ENCODE data around the gene RPS4Y2. TPM values are rescaled to one million over a fixed set of nuclear protein-coding genes. Genes with fewer than 3 reads are reported as not detected.

RPS4Y2 gene
- total RNA-seq, 1 experiment from 2014 or later, result not detected

GRCh38 chrY:20763869-20764268 lies 8.0 kb downstream of the RPS4Y2 start:
- Mint-ChIP-seq H3K36me3 (peaks cover 33% of the 10 kb centered on the region), H3K4me3 (no peak overlapping the region), H3K4me1 (no peaks in the 10 kb centered on the region), H3K27ac (no peak overlapping the region), H3K27me3 (ENCODE audit: low read depth) (peaks cover 5% of the 10 kb centered on the region; the same call in 1 of the 2 replicates), H3K9me3 (peaks cover 73% of the 10 kb centered on the region)
- ChIA-PET POLR2A (no interaction called here), CTCF (no interaction called here)
- ATAC-seq (no peak), DNase-seq (ENCODE audit: low spot score) (no peak)
- no peak for TF ChIP-seq PREB (CRISPR knock-in tag; IDR thresholded peaks at IDR 0.05; ENCODE audit: borderline replicate concordance)
- TF ChIP-seq ZNF121 (CRISPR knock-in tag; IDR thresholded peaks at IDR 0.05), result no peak
- TF ChIP-seq, protein P1, sequence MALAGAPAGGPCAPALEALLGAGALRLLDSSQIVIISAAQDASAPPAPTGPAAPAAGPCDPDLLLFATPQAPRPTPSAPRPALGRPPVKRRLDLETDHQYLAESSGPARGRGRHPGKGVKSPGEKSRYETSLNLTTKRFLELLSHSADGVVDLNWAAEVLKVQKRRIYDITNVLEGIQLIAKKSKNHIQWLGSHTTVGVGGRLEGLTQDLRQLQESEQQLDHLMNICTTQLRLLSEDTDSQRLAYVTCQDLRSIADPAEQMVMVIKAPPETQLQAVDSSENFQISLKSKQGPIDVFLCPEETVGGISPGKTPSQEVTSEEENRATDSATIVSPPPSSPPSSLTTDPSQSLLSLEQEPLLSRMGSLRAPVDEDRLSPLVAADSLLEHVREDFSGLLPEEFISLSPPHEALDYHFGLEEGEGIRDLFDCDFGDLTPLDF (CRISPR knock-in tag; IDR thresholded peaks at IDR 0.05), result no peak
- TF ChIP-seq, protein P2, sequence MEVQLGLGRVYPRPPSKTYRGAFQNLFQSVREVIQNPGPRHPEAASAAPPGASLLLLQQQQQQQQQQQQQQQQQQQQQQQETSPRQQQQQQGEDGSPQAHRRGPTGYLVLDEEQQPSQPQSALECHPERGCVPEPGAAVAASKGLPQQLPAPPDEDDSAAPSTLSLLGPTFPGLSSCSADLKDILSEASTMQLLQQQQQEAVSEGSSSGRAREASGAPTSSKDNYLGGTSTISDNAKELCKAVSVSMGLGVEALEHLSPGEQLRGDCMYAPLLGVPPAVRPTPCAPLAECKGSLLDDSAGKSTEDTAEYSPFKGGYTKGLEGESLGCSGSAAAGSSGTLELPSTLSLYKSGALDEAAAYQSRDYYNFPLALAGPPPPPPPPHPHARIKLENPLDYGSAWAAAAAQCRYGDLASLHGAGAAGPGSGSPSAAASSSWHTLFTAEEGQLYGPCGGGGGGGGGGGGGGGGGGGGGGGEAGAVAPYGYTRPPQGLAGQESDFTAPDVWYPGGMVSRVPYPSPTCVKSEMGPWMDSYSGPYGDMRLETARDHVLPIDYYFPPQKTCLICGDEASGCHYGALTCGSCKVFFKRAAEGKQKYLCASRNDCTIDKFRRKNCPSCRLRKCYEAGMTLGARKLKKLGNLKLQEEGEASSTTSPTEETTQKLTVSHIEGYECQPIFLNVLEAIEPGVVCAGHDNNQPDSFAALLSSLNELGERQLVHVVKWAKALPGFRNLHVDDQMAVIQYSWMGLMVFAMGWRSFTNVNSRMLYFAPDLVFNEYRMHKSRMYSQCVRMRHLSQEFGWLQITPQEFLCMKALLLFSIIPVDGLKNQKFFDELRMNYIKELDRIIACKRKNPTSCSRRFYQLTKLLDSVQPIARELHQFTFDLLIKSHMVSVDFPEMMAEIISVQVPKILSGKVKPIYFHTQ (CRISPR knock-in tag; IDR thresholded peaks at IDR 0.05), result no peak
- no peak for TF ChIP-seq ZNF423 (CRISPR knock-in tag; IDR thresholded peaks at IDR 0.05)
- no peak for TF ChIP-seq NR1H2 (CRISPR knock-in tag; IDR thresholded peaks at IDR 0.05)
- TF ChIP-seq PRDM15 (CRISPR knock-in tag; IDR thresholded peaks at IDR 0.05), result no peak
- TF ChIP-seq NR2C2 (CRISPR knock-in tag; IDR thresholded peaks at IDR 0.05), result no peak
- no peak for TF ChIP-seq IRF2 (CRISPR knock-in tag; IDR thresholded peaks at IDR 0.05; ENCODE audit: borderline replicate concordance, low read depth)
- no peak for TF ChIP-seq NFYB (CRISPR knock-in tag; conservative IDR thresholded peaks at IDR 0.05; ENCODE audit: low read depth)
- TF ChIP-seq ZNF263 (CRISPR knock-in tag; IDR thresholded peaks at IDR 0.05; ENCODE audit: low read depth), result no peak
- no peak for TF ChIP-seq ELF4 (CRISPR knock-in tag; IDR thresholded peaks at IDR 0.05; ENCODE audit: low read depth)
- TF ChIP-seq, protein P3, sequence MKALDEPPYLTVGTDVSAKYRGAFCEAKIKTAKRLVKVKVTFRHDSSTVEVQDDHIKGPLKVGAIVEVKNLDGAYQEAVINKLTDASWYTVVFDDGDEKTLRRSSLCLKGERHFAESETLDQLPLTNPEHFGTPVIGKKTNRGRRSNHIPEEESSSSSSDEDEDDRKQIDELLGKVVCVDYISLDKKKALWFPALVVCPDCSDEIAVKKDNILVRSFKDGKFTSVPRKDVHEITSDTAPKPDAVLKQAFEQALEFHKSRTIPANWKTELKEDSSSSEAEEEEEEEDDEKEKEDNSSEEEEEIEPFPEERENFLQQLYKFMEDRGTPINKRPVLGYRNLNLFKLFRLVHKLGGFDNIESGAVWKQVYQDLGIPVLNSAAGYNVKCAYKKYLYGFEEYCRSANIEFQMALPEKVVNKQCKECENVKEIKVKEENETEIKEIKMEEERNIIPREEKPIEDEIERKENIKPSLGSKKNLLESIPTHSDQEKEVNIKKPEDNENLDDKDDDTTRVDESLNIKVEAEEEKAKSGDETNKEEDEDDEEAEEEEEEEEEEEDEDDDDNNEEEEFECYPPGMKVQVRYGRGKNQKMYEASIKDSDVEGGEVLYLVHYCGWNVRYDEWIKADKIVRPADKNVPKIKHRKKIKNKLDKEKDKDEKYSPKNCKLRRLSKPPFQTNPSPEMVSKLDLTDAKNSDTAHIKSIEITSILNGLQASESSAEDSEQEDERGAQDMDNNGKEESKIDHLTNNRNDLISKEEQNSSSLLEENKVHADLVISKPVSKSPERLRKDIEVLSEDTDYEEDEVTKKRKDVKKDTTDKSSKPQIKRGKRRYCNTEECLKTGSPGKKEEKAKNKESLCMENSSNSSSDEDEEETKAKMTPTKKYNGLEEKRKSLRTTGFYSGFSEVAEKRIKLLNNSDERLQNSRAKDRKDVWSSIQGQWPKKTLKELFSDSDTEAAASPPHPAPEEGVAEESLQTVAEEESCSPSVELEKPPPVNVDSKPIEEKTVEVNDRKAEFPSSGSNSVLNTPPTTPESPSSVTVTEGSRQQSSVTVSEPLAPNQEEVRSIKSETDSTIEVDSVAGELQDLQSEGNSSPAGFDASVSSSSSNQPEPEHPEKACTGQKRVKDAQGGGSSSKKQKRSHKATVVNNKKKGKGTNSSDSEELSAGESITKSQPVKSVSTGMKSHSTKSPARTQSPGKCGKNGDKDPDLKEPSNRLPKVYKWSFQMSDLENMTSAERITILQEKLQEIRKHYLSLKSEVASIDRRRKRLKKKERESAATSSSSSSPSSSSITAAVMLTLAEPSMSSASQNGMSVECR (CRISPR knock-in tag; IDR thresholded peaks at IDR 0.05; ENCODE audit: borderline replicate concordance), result no peak
- TF ChIP-seq CREB1 (CRISPR knock-in tag; IDR thresholded peaks at IDR 0.05), result no peak
- TF ChIP-seq HMGA2 (CRISPR knock-in tag; IDR thresholded peaks at IDR 0.05), result no peak
- TF ChIP-seq OVOL2 (CRISPR knock-in tag; IDR thresholded peaks at IDR 0.05; ENCODE audit: borderline replicate concordance), result no peak
